VCaP (cell line): Measurements from ENCODE around the gene AQR.

Source experiments
- H3K27ac ChIP-seq: fragments of 450-650 bp; 2 replicates; pipeline ENCODE4 v1.5.1; 2017
- TF ChIP-seq, protein P1 (sequence below): fragments of 450-650 bp; conservative IDR thresholded peaks from 2 replicates; pipeline ENCODE4 v1.5.1; 2017; ENCODE audit warnings: mild to moderate bottlenecking, moderate library complexity

The AQR gene

DNA sequence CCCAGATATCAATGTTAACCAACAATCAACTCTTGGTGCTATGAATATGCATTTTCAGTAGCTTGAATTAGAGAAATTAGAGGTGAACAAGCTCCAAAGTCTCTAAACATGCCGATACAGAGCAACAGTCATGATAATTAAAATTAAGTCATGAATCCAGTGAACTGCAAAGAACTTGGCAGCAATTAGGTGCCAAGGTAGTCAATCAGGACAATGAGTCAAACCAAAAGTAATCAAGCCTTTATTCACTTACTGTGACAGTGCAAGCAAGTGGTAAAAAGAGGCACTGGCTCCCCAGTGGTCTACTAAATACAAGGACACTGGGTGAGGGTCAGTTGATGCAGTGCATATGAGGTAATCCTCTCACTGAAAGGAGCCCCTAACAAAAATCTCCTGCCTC lies 16.8 kb upstream of the AQR start:
- peak overlapping the region; percentile 98 for H3K27ac ChIP-seq
- TF ChIP-seq, protein P1, sequence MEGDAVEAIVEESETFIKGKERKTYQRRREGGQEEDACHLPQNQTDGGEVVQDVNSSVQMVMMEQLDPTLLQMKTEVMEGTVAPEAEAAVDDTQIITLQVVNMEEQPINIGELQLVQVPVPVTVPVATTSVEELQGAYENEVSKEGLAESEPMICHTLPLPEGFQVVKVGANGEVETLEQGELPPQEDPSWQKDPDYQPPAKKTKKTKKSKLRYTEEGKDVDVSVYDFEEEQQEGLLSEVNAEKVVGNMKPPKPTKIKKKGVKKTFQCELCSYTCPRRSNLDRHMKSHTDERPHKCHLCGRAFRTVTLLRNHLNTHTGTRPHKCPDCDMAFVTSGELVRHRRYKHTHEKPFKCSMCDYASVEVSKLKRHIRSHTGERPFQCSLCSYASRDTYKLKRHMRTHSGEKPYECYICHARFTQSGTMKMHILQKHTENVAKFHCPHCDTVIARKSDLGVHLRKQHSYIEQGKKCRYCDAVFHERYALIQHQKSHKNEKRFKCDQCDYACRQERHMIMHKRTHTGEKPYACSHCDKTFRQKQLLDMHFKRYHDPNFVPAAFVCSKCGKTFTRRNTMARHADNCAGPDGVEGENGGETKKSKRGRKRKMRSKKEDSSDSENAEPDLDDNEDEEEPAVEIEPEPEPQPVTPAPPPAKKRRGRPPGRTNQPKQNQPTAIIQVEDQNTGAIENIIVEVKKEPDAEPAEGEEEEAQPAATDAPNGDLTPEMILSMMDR: no peak

DNA sequence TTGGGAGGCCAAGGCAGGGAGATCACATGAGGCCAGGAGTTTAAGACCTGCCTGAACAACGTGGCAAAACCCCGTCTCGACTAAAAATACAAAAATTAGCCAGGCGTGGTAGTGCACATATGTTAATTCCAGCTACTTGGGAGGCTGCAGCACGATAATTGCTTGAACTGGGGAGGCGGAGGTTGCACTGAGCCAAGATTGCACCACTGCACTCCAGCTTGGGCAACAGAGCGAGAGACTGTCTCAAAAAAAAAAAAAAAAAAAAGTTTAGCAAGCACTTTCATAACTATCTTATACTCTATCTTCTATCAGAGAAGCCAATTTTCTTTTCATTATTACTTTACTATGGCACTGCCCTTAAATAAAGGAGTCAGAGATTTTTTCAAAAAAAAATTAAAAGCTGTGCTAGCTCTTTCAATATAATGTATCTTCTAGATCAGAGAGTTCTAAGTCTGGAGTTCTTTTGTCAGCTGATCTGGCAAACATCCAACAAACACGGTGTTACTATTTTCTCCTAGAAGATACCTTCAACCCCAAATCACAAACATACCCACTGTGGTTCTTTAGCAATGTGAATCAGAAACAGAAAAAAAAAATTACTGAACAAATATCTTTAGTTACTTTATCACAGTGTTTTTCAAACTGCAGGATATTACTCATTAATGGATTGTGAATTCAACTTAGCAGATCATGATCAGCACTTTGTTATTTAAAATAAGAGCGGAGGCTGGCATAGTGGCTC lies 15.5 kb upstream of the AQR start:
- peak overlapping the region; percentile 98; the same call in 1 of the 2 replicates for H3K27ac ChIP-seq
- TF ChIP-seq, protein P1: no peak

DNA sequence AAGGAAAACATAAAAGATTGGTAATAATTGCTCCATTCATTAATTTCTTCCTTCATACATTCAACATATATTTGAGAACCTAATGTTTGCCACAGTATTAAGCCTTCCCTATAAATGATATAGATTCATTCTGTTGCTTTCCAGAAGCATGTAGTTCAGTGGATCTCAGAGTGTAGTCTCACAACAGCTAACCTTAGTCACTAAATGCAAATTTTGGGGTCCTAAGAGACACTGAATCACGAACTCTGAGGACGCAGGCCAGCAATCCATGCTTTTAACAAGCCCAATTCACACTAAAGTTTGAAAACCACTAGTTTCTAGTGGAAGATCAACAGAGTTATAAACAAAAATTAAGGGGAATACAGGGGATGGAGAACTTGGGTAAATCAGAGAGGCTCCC lies 7.2 kb upstream of the AQR start:
- H3K27ac ChIP-seq: no peak overlapping the region
- TF ChIP-seq, protein P1: no peak

DNA sequence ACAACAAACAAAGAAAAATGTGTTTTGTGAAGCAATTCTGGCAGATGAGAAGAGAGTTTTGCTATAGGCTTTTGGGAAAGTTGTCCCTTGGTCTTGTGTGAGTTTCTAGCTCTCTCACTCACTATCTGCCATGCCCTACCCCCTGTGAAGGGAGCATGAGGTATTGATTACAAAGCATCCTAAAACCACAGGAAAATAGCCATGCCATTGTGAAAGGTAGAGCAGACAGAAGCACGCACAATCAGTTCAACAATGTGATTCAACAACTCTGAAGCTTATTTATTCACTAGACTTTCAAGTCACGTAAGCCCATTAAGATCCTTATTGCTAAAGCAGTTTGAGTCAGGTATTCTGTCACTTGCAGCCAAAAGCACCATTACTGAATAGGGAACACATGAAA lies 6.5 kb upstream of the AQR start:
- TF ChIP-seq, protein P1: no peak
- no peak overlapping the region for H3K27ac ChIP-seq

DNA sequence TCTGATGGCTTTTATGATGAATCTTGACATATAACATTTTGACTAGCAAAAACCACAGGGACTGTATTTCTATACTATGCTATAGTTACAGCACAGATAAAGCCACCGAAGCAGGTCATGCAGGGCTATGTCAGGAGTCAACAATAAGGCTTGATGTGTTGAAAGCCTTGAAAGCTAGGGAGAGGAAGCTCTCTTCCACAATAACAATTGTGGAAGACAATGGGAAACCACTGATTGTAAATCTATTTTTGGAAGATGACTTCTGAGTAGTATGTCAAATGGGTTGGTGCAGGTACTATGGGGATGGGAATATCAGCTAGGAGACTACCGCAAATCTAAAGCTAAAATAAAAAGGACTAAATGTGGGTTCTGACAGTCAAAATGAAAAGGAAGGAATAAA lies 4.0 kb upstream of the AQR start:
- TF ChIP-seq, protein P1: no peak
- no peak overlapping the region for H3K27ac ChIP-seq

DNA sequence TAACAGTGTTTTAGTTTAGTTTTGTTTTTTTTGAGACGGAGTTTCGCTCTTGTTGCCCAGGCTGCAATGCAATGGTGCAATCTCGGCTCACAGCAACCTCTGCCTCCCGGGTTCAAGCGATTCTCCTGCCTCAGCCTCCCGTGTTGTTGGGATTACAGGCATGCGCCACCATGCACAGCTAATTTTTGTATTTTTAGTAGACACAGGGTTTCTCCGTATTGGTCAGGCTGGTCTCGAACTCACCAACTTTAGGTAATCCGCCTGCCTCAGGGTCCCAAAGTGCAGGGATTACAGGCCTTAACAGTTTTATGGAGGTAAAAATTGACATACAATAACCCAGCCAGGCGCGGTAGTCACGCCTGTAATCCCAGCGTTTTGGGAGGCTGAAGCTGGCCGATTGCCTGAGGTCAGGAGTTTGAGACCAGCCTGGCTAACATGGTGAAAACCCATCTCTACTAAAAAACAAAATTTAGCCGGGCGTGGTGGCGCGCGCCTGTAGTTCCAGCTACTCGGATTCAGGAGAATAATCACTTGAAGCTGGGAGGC lies 629 bp upstream of the AQR start:
- H3K27ac ChIP-seq: peak overlapping the region; percentile 92

DNA sequence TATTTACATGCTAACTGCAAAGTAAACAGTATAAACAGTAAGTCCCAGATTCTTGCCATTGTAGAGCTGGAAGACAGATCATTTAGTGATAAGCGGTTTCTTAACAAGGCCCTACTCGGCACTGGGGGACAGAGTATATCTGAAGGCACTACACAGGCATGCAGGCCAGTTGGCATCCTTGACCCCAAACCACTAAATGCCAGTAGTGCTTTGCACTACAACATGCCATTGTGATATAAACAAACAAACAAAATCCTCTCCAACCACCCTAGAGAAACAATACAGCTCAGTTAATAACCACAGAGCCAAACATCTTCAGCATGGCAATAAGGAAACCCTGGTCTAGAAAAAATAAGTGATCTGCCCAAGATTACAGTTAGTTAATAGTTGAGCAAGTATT lies 5.3 kb downstream of the AQR start:
- H3K27ac ChIP-seq: no peak overlapping the region
- TF ChIP-seq, protein P1: no peak

DNA sequence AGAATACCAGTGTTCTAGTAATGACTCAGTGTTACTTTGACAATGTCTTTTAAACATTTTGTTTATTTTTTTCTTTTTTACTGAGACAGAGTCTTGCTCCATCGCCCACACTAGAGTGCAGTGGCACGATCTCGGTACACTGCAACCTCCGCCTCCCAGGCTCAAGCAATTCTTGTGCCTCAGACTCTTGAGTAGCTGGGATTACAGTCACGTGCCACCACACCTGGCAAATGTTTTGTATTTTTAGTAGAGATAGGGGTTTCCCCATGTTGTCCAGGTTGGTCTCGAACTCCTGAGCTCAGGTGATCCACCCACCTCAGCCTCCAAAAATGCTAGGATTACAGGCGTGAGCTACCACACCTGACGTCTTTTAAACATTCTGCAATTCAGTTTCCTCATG lies 15.7 kb downstream of the AQR start:
- no peak overlapping the region for H3K27ac ChIP-seq

More for the DNA sequence above, 15.7 kb downstream of the AQR start:
- TF ChIP-seq, protein P1: no peak
